Thyroid gland (tissue), 4 donors: Measurements from ENCODE around the gene ETFDH. TPM values are rescaled to one million over a fixed set of nuclear protein-coding genes. Genes with fewer than 3 reads are reported as not detected.
"Not testable (repeated sequence)": the region's sequence is repeated elsewhere in the genome, so short reads cannot be mapped to it uniquely, and the experiment has no call there.

Source experiments
- DNase-seq, 2 donors: peaks; one replicate each; pipeline ENCODE4 v3.0.0-alpha.2; 2019
- H3K27ac ChIP-seq, 3 donors: fragments of 200-600 bp; sonication (generic); 1 replicate in 2 of 3; 2 replicates in 1 of 3; pipeline ENCODE4 v1.5.1; 2016 to 2019; ENCODE audit warnings: mild to moderate bottlenecking in 1 of 3, moderate library complexity in 1 of 3
- H3K27me3 ChIP-seq: fragments of 200-600 bp; sonication (generic); one replicate; pipeline ENCODE4 v1.5.1; 2019
- H3K36me3 ChIP-seq, 2 donors: fragments of 200-600 bp; sonication (generic); one replicate each; pipeline ENCODE4 v1.5.1; 2016 to 2019
- H3K4me1 ChIP-seq, 2 donors: fragments of 200-600 bp; sonication (generic); one replicate each; pipeline ENCODE4 v1.5.1; 2017 to 2019
- H3K4me3 ChIP-seq, 3 donors: fragments of 200-600 bp; sonication (generic); replicated peaks in 1 of 3; 1 replicate in 2 of 3; 2 replicates in 1 of 3; pipeline ENCODE4 v1.5.1; 2016; ENCODE audit warnings: mild to moderate bottlenecking in 1 of 3
- H3K9me3 ChIP-seq: fragments of 200-600 bp; sonication (generic); one replicate; pipeline ENCODE4 v1.5.1; 2017
- POLR2A ChIP-seq, 2 donors: fragments of 450-650 bp; IDR thresholded peaks; one replicate each; pipeline ENCODE4 v1.6.1; 2017; ENCODE audit warnings: antibody characterized with exemption in 2 of 2, mild to moderate bottlenecking in 2 of 2, moderate library complexity in 1 of 2
- WGBS, 2 donors: methylation state at CpG; one replicate each; pipeline ENCODE4 v1.1.5; 2017; 5-methylcytosine and 5-hydroxymethylcytosine counted together
- intact Hi-C: fragments of 100-400 bp; cut with DNase I; formaldehyde crosslinking; loops from one replicate; pipeline ENCODE4 v1.15.1; 2023
- total RNA-seq, 4 donors: library from RNA; depleted of rRNA; stranded (reverse); fragments of >200 nt; gene quantifications; one replicate each; pipeline ENCODE4 v1.2.3, GENCODE V29; 2016
- TF ChIP-seq, protein P1 (sequence below), 6 experiments: fragments of 200-600 bp in 3 of 6; fragments of 450-650 bp in 3 of 6; sonication (generic) in 3 of 6; IDR thresholded peaks; one replicate each; pipeline ENCODE4 v1.5.1; 2016 to 2019; ENCODE audit warnings: antibody characterized with exemption in 6 of 6, mild to moderate bottlenecking in 2 of 6, inconsistent platforms in 1 of 6, moderate library complexity in 1 of 6

ETFDH gene
- total RNA-seq, 4 donors from 2014 or later: 32.6 to 64.0 (median 52.3) TPM

DNA sequence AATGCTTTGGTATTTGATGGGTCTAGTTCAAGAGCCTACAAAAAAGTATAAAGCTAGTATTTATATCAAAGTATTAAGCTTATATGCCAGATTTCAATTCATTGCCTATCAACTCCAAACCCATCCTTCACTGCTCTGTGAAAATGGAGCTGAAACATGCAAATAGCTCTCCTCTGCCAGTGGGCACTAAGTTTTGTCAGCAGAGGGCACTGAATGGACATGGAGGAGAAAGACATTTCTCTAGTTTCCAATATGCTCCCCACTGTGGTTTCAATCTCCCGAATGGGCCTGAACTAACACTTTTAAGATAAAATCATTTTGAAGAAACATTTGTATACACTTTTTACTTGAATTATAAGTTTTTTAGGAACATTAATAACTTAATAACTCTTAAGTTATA is 38.7 kb downstream of the ETFDH start:
- Histone ChIP-seq H3K9me3 (no peaks in the 10 kb centered on the region), H3K27me3 (no peaks in the 10 kb centered on the region), H3K27ac (no peak overlapping the region), H3K4me3 (no peak overlapping the region), H3K36me3 (peaks cover 40 to 44% of the 10 kb centered on the region in 2 donors), H3K4me1 (no peaks in the 10 kb centered on the region)
- no peak for TF ChIP-seq POLR2A (IDR thresholded peaks at IDR 0.05)
- TF ChIP-seq, protein P1, sequence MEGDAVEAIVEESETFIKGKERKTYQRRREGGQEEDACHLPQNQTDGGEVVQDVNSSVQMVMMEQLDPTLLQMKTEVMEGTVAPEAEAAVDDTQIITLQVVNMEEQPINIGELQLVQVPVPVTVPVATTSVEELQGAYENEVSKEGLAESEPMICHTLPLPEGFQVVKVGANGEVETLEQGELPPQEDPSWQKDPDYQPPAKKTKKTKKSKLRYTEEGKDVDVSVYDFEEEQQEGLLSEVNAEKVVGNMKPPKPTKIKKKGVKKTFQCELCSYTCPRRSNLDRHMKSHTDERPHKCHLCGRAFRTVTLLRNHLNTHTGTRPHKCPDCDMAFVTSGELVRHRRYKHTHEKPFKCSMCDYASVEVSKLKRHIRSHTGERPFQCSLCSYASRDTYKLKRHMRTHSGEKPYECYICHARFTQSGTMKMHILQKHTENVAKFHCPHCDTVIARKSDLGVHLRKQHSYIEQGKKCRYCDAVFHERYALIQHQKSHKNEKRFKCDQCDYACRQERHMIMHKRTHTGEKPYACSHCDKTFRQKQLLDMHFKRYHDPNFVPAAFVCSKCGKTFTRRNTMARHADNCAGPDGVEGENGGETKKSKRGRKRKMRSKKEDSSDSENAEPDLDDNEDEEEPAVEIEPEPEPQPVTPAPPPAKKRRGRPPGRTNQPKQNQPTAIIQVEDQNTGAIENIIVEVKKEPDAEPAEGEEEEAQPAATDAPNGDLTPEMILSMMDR (IDR thresholded peaks at IDR 0.05): peak in 1 of 6 experiments; percentile 20
- no peak for DNase-seq
- WGBS, 2 donors: 65 to 80% methylated on average over 1 of the region's 1 CpG
- intact Hi-C loops: no loop called here

DNA sequence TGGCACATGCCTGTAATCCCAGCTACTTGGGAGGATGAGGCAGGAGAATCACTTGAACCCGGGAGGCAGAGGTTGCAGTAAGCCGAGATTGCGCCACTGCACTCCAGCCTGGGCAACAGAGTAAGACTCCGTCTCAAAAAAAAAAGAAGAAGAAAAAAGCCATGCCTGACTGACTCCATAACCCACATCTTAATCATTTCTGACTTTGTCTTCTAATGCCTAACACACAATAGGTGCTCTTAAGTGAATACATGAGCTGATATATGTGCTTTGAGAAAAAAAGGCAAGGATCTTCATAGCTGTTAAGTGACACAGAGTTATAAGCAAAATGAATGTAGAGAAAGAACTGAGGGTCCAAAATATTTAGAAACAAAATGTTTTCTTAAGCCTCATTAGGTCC is 40.5 kb downstream of the ETFDH start:
- DNase-seq, H3K9me3 ChIP-seq, H3K27me3 ChIP-seq, H3K4me3 ChIP-seq, H3K27ac ChIP-seq, H3K4me1 ChIP-seq, intact Hi-C loops: not testable (repeated sequence)
- WGBS, 2 donors: 91 to 97% methylated on average over 4 of the region's 4 CpGs
- H3K36me3 ChIP-seq: peaks cover 51 to 52% of the 10 kb centered on the region in 2 donors

DNA sequence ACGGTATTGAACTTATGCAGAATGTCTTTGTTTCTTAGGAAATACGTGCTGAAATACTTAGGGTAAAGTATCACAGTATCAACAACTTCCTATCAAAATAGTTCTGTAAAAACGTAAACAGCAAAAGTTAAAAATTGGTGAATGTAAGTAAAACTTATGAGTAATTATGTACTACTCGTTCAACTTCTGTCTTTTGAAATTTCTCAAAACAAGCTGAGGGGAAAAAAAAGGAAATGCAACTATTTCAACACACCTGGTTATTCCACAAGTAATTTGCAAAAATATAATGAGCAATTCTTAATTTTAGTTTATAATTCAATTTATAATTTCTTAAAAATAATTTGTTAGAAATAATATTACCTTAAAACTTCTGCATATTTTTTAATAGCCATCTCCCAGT is 42.8 kb downstream of the ETFDH start:
- H3K27me3 ChIP-seq: no peaks in the 10 kb centered on the region
- peaks cover 45 to 55% of the 10 kb centered on the region in 2 donors for H3K36me3 ChIP-seq
- no peaks in the 10 kb centered on the region for H3K4me1 ChIP-seq
- H3K4me3 ChIP-seq: no peak overlapping the region
- no peak overlapping the region for H3K27ac ChIP-seq
- DNase-seq: no peak
- WGBS, 2 donors: 93 to 94% methylated on average over 4 of the region's 4 CpGs
- TF ChIP-seq POLR2A (IDR thresholded peaks at IDR 0.05): no peak
- TF ChIP-seq, protein P1 (IDR thresholded peaks at IDR 0.05): no peak
- H3K9me3 ChIP-seq: no peaks in the 10 kb centered on the region
- intact Hi-C loops: no loop called here

DNA sequence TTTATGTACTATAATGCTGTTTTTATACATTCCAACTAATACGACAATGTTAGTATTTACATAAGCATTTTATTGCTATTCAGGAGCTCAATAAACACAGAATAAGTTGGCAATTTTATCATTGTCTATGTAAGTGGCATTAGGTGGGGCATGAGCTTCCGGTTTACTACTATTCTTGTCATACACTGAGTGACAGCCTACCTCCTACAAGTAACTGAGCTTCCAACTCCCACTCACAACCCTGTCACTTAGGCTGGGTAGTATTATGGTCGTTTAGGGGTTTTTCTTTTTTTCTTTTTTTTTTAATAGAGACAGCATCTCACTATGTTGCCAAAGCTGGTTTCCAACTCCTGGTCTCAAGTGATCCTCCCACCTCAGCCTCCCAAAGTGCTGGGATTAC is 43.7 kb downstream of the ETFDH start:
- no peaks in the 10 kb centered on the region for H3K27me3 ChIP-seq
- no peak overlapping the region for H3K27ac ChIP-seq
- intact Hi-C loops: no loop called here
- no peak for DNase-seq
- no peaks in the 10 kb centered on the region for H3K9me3 ChIP-seq
- TF ChIP-seq, protein P1 (IDR thresholded peaks at IDR 0.05): no peak
- no peak for TF ChIP-seq POLR2A (IDR thresholded peaks at IDR 0.05)
- 77 to 82% methylated on average over 3 of the region's 3 CpGs for WGBS, 2 donors
- peaks cover 38 to 49% of the 10 kb centered on the region in 2 donors for H3K36me3 ChIP-seq
- H3K4me3 ChIP-seq: no peak overlapping the region
- H3K4me1 ChIP-seq: no peaks in the 10 kb centered on the region

DNA sequence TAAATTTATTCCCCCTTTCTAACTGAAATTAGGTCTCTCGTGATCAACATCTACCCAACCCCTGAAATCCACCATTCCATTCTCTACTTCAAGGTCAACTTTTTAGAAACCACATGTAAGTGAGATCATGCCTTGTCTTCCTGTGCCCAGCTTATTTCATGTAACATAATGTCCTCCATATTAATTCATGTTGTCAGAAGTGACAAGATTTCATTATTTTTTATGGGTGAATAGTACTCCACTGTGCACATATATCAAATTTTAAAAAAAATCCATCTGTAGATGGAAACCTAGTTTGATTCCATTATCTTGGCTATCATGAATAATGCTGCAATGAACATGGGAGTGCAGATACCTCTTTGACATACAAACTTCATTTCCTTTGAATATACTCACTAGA is 49.6 kb downstream of the ETFDH start:
- TF ChIP-seq POLR2A (IDR thresholded peaks at IDR 0.05): no peak
- TF ChIP-seq, protein P1 (IDR thresholded peaks at IDR 0.05): no peak
- no peaks in the 10 kb centered on the region for H3K9me3 ChIP-seq
- WGBS, 2 donors: 95 to 98% methylated on average over 1 of the region's 1 CpG
- no peaks in the 10 kb centered on the region for H3K27me3 ChIP-seq
- peaks cover 0 to 7% of the 10 kb centered on the region in 2 donors for H3K4me1 ChIP-seq
- intact Hi-C loops: loop anchor here (10.0 kb wide), 1 partner anchor 723 kb away; no protein-coding TSS in a partner anchor
- H3K4me3 ChIP-seq: no peak overlapping the region
- no peak overlapping the region for H3K27ac ChIP-seq
- no peak for DNase-seq
- peaks cover 13 to 24% of the 10 kb centered on the region in 2 donors for H3K36me3 ChIP-seq
